ENCODE results near the gene PSORS1C1. TPM values are rescaled to one million over a fixed set of nuclear protein-coding genes. Genes with fewer than 3 reads are reported as not detected.
"Not testable (repeated sequence)": the region's sequence is repeated elsewhere in the genome, so short reads cannot be mapped to it uniquely, and the experiment has no call there.

Gene PSORS1C1
- polyA plus RNA-seq, 4 donors = 0.19 to 40.5 (median 19.6) TPM

DNA sequence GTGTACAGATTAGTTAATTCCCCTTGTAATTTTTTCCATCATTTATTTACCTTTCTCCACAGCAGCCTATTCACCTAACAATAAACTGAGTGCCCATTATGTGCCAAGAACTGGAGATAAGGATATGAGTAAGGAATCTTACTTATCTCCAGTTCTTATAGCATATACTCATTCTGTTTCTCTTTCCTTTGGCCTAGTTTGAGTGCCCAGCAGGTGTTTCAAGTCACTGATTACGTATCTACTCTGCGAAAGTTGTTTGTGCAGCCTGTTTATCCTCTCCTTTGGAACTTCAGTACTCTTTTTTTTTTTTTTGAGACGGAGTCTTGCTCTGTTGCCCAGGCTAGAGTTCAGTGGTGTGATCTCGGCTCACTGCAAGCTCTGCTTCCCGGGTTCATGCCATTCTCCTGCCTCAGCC lies 73.2 kb downstream of the PSORS1C1 start:
- FAIRE-seq (no peak), DNase-seq (peak; percentile 43 to 97)

DNA sequence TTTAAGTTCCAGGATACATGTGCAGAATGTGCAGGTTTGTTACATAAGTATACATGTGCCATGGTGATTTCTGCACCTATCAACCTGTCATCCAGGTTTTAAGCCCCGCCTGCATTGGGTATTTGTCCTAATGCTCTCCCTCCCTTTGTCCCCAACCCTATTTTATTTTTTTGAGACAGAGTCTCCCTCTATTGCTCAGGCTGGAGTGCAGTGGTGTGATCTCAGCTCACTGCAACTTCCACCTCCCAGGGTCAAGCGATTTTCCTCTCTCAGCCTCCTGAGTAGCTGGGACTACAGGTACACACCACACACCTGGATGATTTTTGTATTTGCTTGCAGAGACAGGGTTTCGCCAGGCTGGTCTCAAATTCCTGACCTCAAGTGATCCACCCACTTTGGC lies 74.6 kb downstream of the PSORS1C1 start:
- WGBS, 3 donors = 54 to 83% (median 73%) methylated on average over 3 of the region's 3 CpGs
- FAIRE-seq; H3K4me1 ChIP-seq (ENCODE audit: control insufficient read depth in 3 of 3, insufficient read depth in 2 of 3, low read depth in 1 of 3, low read length in 2 of 3); H3K9me3 ChIP-seq (ENCODE audit: control insufficient read depth in 2 of 2, insufficient read depth in 1 of 2, low read depth in 1 of 2, low read length in 1 of 2); H3K27ac ChIP-seq (ENCODE audit: low read depth in 1 of 3, low read length in 2 of 3); H3K4me3 ChIP-seq (ENCODE audit: low read depth in 1 of 3, low read length in 3 of 3); DNase-seq; H3K27me3 ChIP-seq (ENCODE audit: control insufficient read depth in 3 of 3, insufficient read depth in 3 of 3, low read length in 3 of 3); H3K36me3 ChIP-seq (ENCODE audit: control insufficient read depth in 3 of 3, insufficient read depth in 2 of 3, low read depth in 1 of 3, low read length in 3 of 3): not testable (repeated sequence)

More for the DNA sequence above, 73.2 kb downstream of the PSORS1C1 start:
- Histone ChIP-seq H3K4me3 (ENCODE audit: low read depth in 1 of 3, low read length in 3 of 3) (no peak overlapping the region), H3K27ac (ENCODE audit: low read depth in 1 of 3, low read length in 2 of 3) (no peak overlapping the region), H3K9me3 (ENCODE audit: control insufficient read depth in 2 of 2, insufficient read depth in 1 of 2, low read depth in 1 of 2, low read length in 1 of 2) (no peaks in the 10 kb centered on the region), H3K4me1 (ENCODE audit: control insufficient read depth in 3 of 3, insufficient read depth in 2 of 3, low read depth in 1 of 3, low read length in 2 of 3) (no peaks in the 10 kb centered on the region), H3K27me3 (ENCODE audit: control insufficient read depth in 3 of 3, insufficient read depth in 3 of 3, low read length in 3 of 3) (no peaks in the 10 kb centered on the region), H3K36me3 (ENCODE audit: control insufficient read depth in 3 of 3, insufficient read depth in 2 of 3, low read depth in 1 of 3, low read length in 3 of 3) (no peaks in the 10 kb centered on the region)
- 27 to 57% (median 48%) methylated on average over 5 of the region's 5 CpGs for WGBS, 3 donors

Other genes starting within 250 kb of the PSORS1C1 start
- gene DDR1, start 230.3 kb upstream of the PSORS1C1 start, polyA plus RNA-seq = 100 to 1,000 TPM in 1 of 4 donors, 10 to 100 TPM in 3; 45.7 to 185 (median 66.5) TPM
- gene GTF2H4, start 206.6 kb upstream of the PSORS1C1 start, polyA plus RNA-seq = 10 to 100 TPM; 21.5 to 22.3 (median 22.1) TPM
- gene VARS2, start 200.6 kb upstream of the PSORS1C1 start, polyA plus RNA-seq = 10 to 100 TPM; 25.4 to 54.9 (median 41.9) TPM
- 1 to 10 TPM in 2 of 4 donors, under 1 TPM in 1, not detected in 1; 0.83 to 3.2 (median 1.6) TPM for gene SFTA2, start 182.6 kb upstream of the PSORS1C1 start, polyA plus RNA-seq
- gene MUCL3, start 173.8 kb upstream of the PSORS1C1 start, polyA plus RNA-seq = 1 to 10 TPM in 2 of 4 donors, under 1 TPM in 2; 0.01 to 1.1 (median 0.57) TPM
- under 1 TPM in 3 of 4 donors, not detected in 1; 0.22 to 0.89 (median 0.81) TPM for gene MUC21, start 131.1 kb upstream of the PSORS1C1 start, polyA plus RNA-seq
- not detected for gene MUC22, start 104.3 kb upstream of the PSORS1C1 start, polyA plus RNA-seq
- not detected for gene C6orf15, start 2.2 kb upstream of the PSORS1C1 start, polyA plus RNA-seq
- gene CDSN, start 5.6 kb downstream of the PSORS1C1 start, polyA plus RNA-seq = under 1 TPM in 1 of 4 donors, not detected in 3; 0.07 TPM
- not detected for gene PSORS1C2, start 24.3 kb downstream of the PSORS1C1 start, polyA plus RNA-seq
- gene CCHCR1, start 43.0 kb downstream of the PSORS1C1 start, polyA plus RNA-seq = 10 to 100 TPM; 13.2 to 29.0 (median 15.1) TPM
- gene TCF19, start 43.8 kb downstream of the PSORS1C1 start, polyA plus RNA-seq = 10 to 100 TPM in 1 of 4 donors, 1 to 10 TPM in 3; 1.8 to 12.8 (median 4.9) TPM
- gene POU5F1, start 55.9 kb downstream of the PSORS1C1 start, polyA plus RNA-seq = 10 to 100 TPM in 2 of 4 donors, 1 to 10 TPM in 1, under 1 TPM in 1; 0.10 to 32.0 (median 18.4) TPM
- gene HLA-C, start 157.3 kb downstream of the PSORS1C1 start, polyA plus RNA-seq = 100 to 1,000 TPM; 219 to 486 (median 456) TPM
- 1,000 to 10,000 TPM in 2 of 4 donors, 100 to 1,000 TPM in 2; 282 to 2,421 (median 1,159) TPM for gene HLA-B, start 242.4 kb downstream of the PSORS1C1 start, polyA plus RNA-seq